ENCODE results near the gene XRRA1.

The XRRA1 gene

GRCh38 chr11:74842967-74843366, 105.9 kb downstream of the XRRA1 start:
- Histone ChIP-seq H4K20me1 (ENCODE audit: insufficient read depth, low read length, poor library complexity, severe bottlenecking) (no peaks in the 10 kb centered on the region), H3K4me3 (ENCODE audit: low read length, poor library complexity, severe bottlenecking) (no peak overlapping the region), H3K4me2 (ENCODE audit: low read depth, low read length, poor library complexity, severe bottlenecking) (no peak overlapping the region), H3K9ac (ENCODE audit: low read depth, low read length, poor library complexity, severe bottlenecking) (no peak overlapping the region), H3K9me3 (ENCODE audit: insufficient read depth, low read depth, low read length) (no peaks in the 10 kb centered on the region), H3K4me1 (ENCODE audit: insufficient read depth, low read length, poor library complexity, severe bottlenecking) (peaks cover 27% of the 10 kb centered on the region), H3K36me3 (ENCODE audit: insufficient read depth, low read length) (peaks cover 27% of the 10 kb centered on the region), H3F3A (ENCODE audit: low read depth) (no peaks in the 10 kb centered on the region), H3K27me3 (ENCODE audit: insufficient read depth, low read length, poor library complexity, severe bottlenecking) (no peaks in the 10 kb centered on the region), H2AFZ (ENCODE audit: low read length) (no peak overlapping the region), H3K79me2 (ENCODE audit: insufficient read depth, low read length) (no peaks in the 10 kb centered on the region), H3K9me2 (replicated peaks; ENCODE audit: low read depth, low read length) (no peaks in the 10 kb centered on the region)
- TF ChIP-seq EZH2phosphoT487 (IDR thresholded peaks at IDR 0.05; ENCODE audit: borderline replicate concordance), result no peak
- TF ChIP-seq CTCF (conservative IDR thresholded peaks at IDR 0.05; ENCODE audit: low read length), result peak; percentile 22; the same call in 1 of the 2 replicates

GRCh38 chr11:74840486-74840885, 108.4 kb downstream of the XRRA1 start:
- peaks cover 16% of the 10 kb centered on the region for H3K4me1 ChIP-seq (ENCODE audit: insufficient read depth, low read length, poor library complexity, severe bottlenecking)
- no peaks in the 10 kb centered on the region for H3K27me3 ChIP-seq (ENCODE audit: insufficient read depth, low read length, poor library complexity, severe bottlenecking)
- H3K79me2 ChIP-seq (ENCODE audit: insufficient read depth, low read length), result no peaks in the 10 kb centered on the region
- TF ChIP-seq EZH2phosphoT487 (IDR thresholded peaks at IDR 0.05; ENCODE audit: borderline replicate concordance), result no peak
- no peak overlapping the region for H3K4me3 ChIP-seq (ENCODE audit: low read length, poor library complexity, severe bottlenecking)
- no peak overlapping the region for H3K4me2 ChIP-seq (ENCODE audit: low read depth, low read length, poor library complexity, severe bottlenecking)
- no peak overlapping the region for H2AFZ ChIP-seq (ENCODE audit: low read length)
- H3K9ac ChIP-seq (ENCODE audit: low read depth, low read length, poor library complexity, severe bottlenecking), result no peak overlapping the region
- no peaks in the 10 kb centered on the region for H3K9me2 ChIP-seq (replicated peaks; ENCODE audit: low read depth, low read length)
- no peaks in the 10 kb centered on the region for H4K20me1 ChIP-seq (ENCODE audit: insufficient read depth, low read length, poor library complexity, severe bottlenecking)
- no peaks in the 10 kb centered on the region for H3F3A ChIP-seq (ENCODE audit: low read depth)
- peaks cover 52% of the 10 kb centered on the region for H3K36me3 ChIP-seq (ENCODE audit: insufficient read depth, low read length)
- no peaks in the 10 kb centered on the region for H3K9me3 ChIP-seq (ENCODE audit: insufficient read depth, low read depth, low read length)

GRCh38 chr11:74839971-74840370, 108.9 kb downstream of the XRRA1 start:
- Histone ChIP-seq H3K4me2 (ENCODE audit: low read depth, low read length, poor library complexity, severe bottlenecking) (no peak overlapping the region), H3F3A (ENCODE audit: low read depth) (no peaks in the 10 kb centered on the region), H3K27me3 (ENCODE audit: insufficient read depth, low read length, poor library complexity, severe bottlenecking) (no peaks in the 10 kb centered on the region), H3K79me2 (ENCODE audit: insufficient read depth, low read length) (no peaks in the 10 kb centered on the region), H3K9ac (ENCODE audit: low read depth, low read length, poor library complexity, severe bottlenecking) (no peak overlapping the region), H2AFZ (ENCODE audit: low read length) (no peak overlapping the region), H3K9me3 (ENCODE audit: insufficient read depth, low read depth, low read length) (no peaks in the 10 kb centered on the region), H3K4me1 (ENCODE audit: insufficient read depth, low read length, poor library complexity, severe bottlenecking) (peaks cover 16% of the 10 kb centered on the region), H4K20me1 (ENCODE audit: insufficient read depth, low read length, poor library complexity, severe bottlenecking) (no peaks in the 10 kb centered on the region), H3K36me3 (ENCODE audit: insufficient read depth, low read length) (peaks cover 57% of the 10 kb centered on the region), H3K9me2 (replicated peaks; ENCODE audit: low read depth, low read length) (no peaks in the 10 kb centered on the region), H3K4me3 (ENCODE audit: low read length, poor library complexity, severe bottlenecking) (no peak overlapping the region)
- TF ChIP-seq EZH2phosphoT487 (IDR thresholded peaks at IDR 0.05; ENCODE audit: borderline replicate concordance), result no peak
- TF ChIP-seq CTCF (conservative IDR thresholded peaks at IDR 0.05; ENCODE audit: low read length), result no peak

DNA sequence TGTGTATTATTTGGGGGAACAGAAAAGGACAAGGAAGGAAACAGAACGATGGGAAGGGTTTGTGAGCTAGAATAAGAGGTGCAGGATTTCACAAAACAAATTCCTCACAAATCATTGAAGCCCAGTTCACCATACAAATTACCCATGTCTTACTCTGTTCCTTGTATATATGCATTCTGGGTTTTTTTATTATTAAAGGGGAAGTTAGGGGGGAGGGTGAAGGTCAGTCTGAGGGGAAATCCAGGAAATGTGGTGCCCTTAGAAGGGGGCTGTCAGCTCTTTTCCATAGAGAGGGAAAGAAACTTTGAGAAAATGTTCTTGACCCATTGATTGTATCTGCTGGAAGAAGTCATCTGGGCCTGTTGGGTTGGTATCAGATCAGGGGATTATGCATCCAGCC, 109.4 kb downstream of the XRRA1 start:
- no peaks in the 10 kb centered on the region for H3K9me3 ChIP-seq (ENCODE audit: insufficient read depth, low read depth, low read length)
- no peak overlapping the region for H3K9ac ChIP-seq (ENCODE audit: low read depth, low read length, poor library complexity, severe bottlenecking)
- no peaks in the 10 kb centered on the region for H3K27me3 ChIP-seq (ENCODE audit: insufficient read depth, low read length, poor library complexity, severe bottlenecking)
- no peaks in the 10 kb centered on the region for H3K9me2 ChIP-seq (replicated peaks; ENCODE audit: low read depth, low read length)
- H3K4me3 ChIP-seq (ENCODE audit: low read length, poor library complexity, severe bottlenecking), result no peak overlapping the region
- TF ChIP-seq CTCF (conservative IDR thresholded peaks at IDR 0.05; ENCODE audit: low read length), result no peak
- TF ChIP-seq EZH2phosphoT487 (IDR thresholded peaks at IDR 0.05; ENCODE audit: borderline replicate concordance), result no peak
- H3K4me2 ChIP-seq (ENCODE audit: low read depth, low read length, poor library complexity, severe bottlenecking), result peak overlapping the region; percentile 0
- no peaks in the 10 kb centered on the region for H3K79me2 ChIP-seq (ENCODE audit: insufficient read depth, low read length)
- no peaks in the 10 kb centered on the region for H3F3A ChIP-seq (ENCODE audit: low read depth)
- H3K36me3 ChIP-seq (ENCODE audit: insufficient read depth, low read length), result peaks cover 62% of the 10 kb centered on the region
- peaks cover 16% of the 10 kb centered on the region for H3K4me1 ChIP-seq (ENCODE audit: insufficient read depth, low read length, poor library complexity, severe bottlenecking)
- H4K20me1 ChIP-seq (ENCODE audit: insufficient read depth, low read length, poor library complexity, severe bottlenecking), result no peaks in the 10 kb centered on the region
- no peak overlapping the region for H2AFZ ChIP-seq (ENCODE audit: low read length)
